A549 (cell line): ENCODE results near the gene TSACC. TPM values are rescaled to one million over a fixed set of nuclear protein-coding genes. Genes with fewer than 3 reads are reported as not detected.

Experiments
- ATAC-seq, 2 experiments: fragments of 200-7000 bp in 1 of 2; fragments of >200 bp in 1 of 2; cut with Nextera tagmentation in 1 of 2; cut with Tn5 transposase in 1 of 2; 3 replicates each; pipeline versions ENCODE4 v1.8.0 to v1.9.1; 2018 to 2020; ENCODE audit warnings: mild to moderate bottlenecking in 1 of 2, moderate library complexity in 1 of 2
- CTCF ChIA-PET: fragments of 300-600 bp; sonication (Branson Sonifier 250); formaldehyde crosslinking; extraction: SDS; loops from one replicate; lab custom pipeline; 2021; ENCODE audit warnings: antibody characterized with exemption, inconsistent platforms; lab: Yijun Ruan, JAX
- POLR2A ChIA-PET: fragments of 350-600 bp; formaldehyde crosslinking; extraction: SDS; loops from one replicate; lab custom pipeline; 2021; ENCODE audit warnings: antibody characterized with exemption, inconsistent platforms; lab: Yijun Ruan, JAX
- DNase-seq, 2 experiments: peaks; one replicate each; pipeline versions ENCODE4 v3.0.0 to v3.0.0-alpha.2; 2011 to 2016; ENCODE audit warnings: low read depth in 1 of 2, low spot score in 1 of 2
- FAIRE-seq: peaks from 2 replicates; lab custom pipeline; 2011; peaks lifted over from hg19 to GRCh38; lab: Jason Lieb, UNC
- H3K27ac ChIP-seq, 2 experiments: fragments of >200 bp; sonication (Bioruptor Twin); formaldehyde crosslinking; 3 replicates each; pipeline ENCODE4 v1.5.1; 2016 to 2017
- H3K4me1 ChIP-seq: fragments of >200 bp; sonication (Bioruptor Twin); formaldehyde crosslinking; 3 replicates; pipeline ENCODE4 v1.6.1; 2016
- H3K4me2 ChIP-seq: fragments of >200 bp; sonication (Bioruptor Twin); formaldehyde crosslinking; 3 replicates; pipeline ENCODE4 v1.6.1; 2016
- H3K4me3 ChIP-seq: fragments of >200 bp; sonication (Bioruptor Twin); formaldehyde crosslinking; 3 replicates; pipeline ENCODE4 v1.5.1; 2016
- H3K9me3 ChIP-seq: fragments of >200 bp; sonication (Bioruptor Twin); formaldehyde crosslinking; 3 replicates; pipeline ENCODE4 v1.6.1; 2016
- ATOH8 ChIP-seq: fragments of 250-450 bp; sonication (Bioruptor Pico); IDR thresholded peaks from 2 replicates; pipeline ENCODE4 v1.5.0; 2020; ENCODE audit warnings: low read depth, mild to moderate bottlenecking, moderate library complexity
- BCL3 ChIP-seq: fragments of >200 bp; sonication (Bioruptor Twin); formaldehyde crosslinking; IDR thresholded peaks from 3 replicates; pipeline ENCODE4 v1.6.1; 2016
- CBX2 ChIP-seq: fragments of 200-600 bp; sonication (generic); IDR thresholded peaks from 2 replicates; pipeline ENCODE4 v1.6.1; 2016; ENCODE audit warnings: low read depth, mild to moderate bottlenecking, borderline replicate concordance
- CBX8 ChIP-seq: fragments of 200-600 bp; sonication (generic); IDR thresholded peaks from 2 replicates; pipeline ENCODE4 v1.6.1; 2016
- CHD2 ChIP-seq: fragments of 150-350 bp; IDR thresholded peaks from 2 replicates; pipeline ENCODE4 v1.6.1; 2014; ENCODE audit warnings: low read length; ENCODE audit not compliant: partially characterized antibody
- EHMT2 ChIP-seq: fragments of 200-600 bp; sonication (generic); IDR thresholded peaks from 2 replicates; pipeline ENCODE4 v1.6.1; 2016; ENCODE audit warnings: antibody characterized with exemption, low read depth, mild to moderate bottlenecking, moderate library complexity
- ESRRA ChIP-seq: fragments of 150-350 bp; IDR thresholded peaks from 2 replicates; pipeline ENCODE4 v1.6.1; 2014; ENCODE audit warnings: mild to moderate bottlenecking, low read length, borderline replicate concordance
- FOSL2 ChIP-seq, 2 experiments: fragments of 450-650 bp in 1 of 2; fragments of >200 bp in 1 of 2; sonication (Bioruptor Twin) in 1 of 2; formaldehyde crosslinking; IDR thresholded peaks; 2 replicates each; pipeline versions ENCODE4 v1.5.0 to v1.6.1; 2016 to 2020; ENCODE audit warnings: mild to moderate bottlenecking in 1 of 2, moderate library complexity in 1 of 2
- HEYL ChIP-seq: fragments of 250-450 bp; sonication (Bioruptor Pico); IDR thresholded peaks from 2 replicates; pipeline ENCODE4 v1.8.0; 2021; ENCODE audit warnings: mild to moderate bottlenecking, moderate library complexity
- HOXB13 ChIP-seq: fragments of 250-450 bp; sonication (Bioruptor Pico); IDR thresholded peaks from 2 replicates; pipeline ENCODE4 v1.5.0; 2020; ENCODE audit warnings: low read depth, mild to moderate bottlenecking, moderate library complexity
- HOXB5 ChIP-seq: fragments of 250-450 bp; sonication (Bioruptor Pico); IDR thresholded peaks from 2 replicates; pipeline ENCODE4 v1.5.0; 2020; ENCODE audit warnings: mild to moderate bottlenecking, moderate library complexity
- JUNB ChIP-seq: fragments of >200 bp; sonication (Bioruptor Twin); formaldehyde crosslinking; IDR thresholded peaks from 2 replicates; pipeline ENCODE4 v1.6.1; 2016
- MAFK ChIP-seq: fragments of 450-650 bp; IDR thresholded peaks from 2 replicates; pipeline ENCODE4 v1.6.1; 2014; ENCODE audit not compliant: partially characterized antibody
- MAZ ChIP-seq: fragments of 150-350 bp; IDR thresholded peaks from 2 replicates; pipeline ENCODE4 v1.6.1; 2014; ENCODE audit warnings: antibody characterized with exemption, low read depth, low read length, borderline replicate concordance
- NR3C1 ChIP-seq: fragments of >200 bp; sonication (Bioruptor Twin); formaldehyde crosslinking; IDR thresholded peaks from 3 replicates; pipeline ENCODE4 v1.6.1; 2017
- PHF8 ChIP-seq: fragments of 200-600 bp; sonication (generic); IDR thresholded peaks from 2 replicates; pipeline ENCODE4 v1.6.1; 2016; ENCODE audit warnings: low read depth, mild to moderate bottlenecking, antibody characterized with exemption, moderate library complexity, borderline replicate concordance
- POLR2AphosphoS2 ChIP-seq: conservative IDR thresholded peaks from 2 replicates; pipeline ENCODE4 v1.6.1; 2012; ENCODE audit warnings: low read length, improper control_type of control experiment, inconsistent platforms
- RAD21 ChIP-seq, 2 experiments: fragments of >200 bp in 1 of 2; sonication (Bioruptor Twin) in 1 of 2; formaldehyde crosslinking in 1 of 2; IDR thresholded peaks in 1 of 2; conservative IDR thresholded peaks in 1 of 2; 2 replicates in 1 of 2; 3 replicates in 1 of 2; pipeline ENCODE4 v1.6.1; 2012 to 2018; ENCODE audit warnings: inconsistent platforms in 1 of 2
- RARB ChIP-seq: fragments of 250-450 bp; sonication (Bioruptor Pico); IDR thresholded peaks from 2 replicates; pipeline ENCODE4 v1.8.0; 2021; ENCODE audit warnings: mild to moderate bottlenecking, moderate library complexity
- RFX5 ChIP-seq: fragments of 450-650 bp; IDR thresholded peaks from 2 replicates; pipeline ENCODE4 v1.7.1; 2014; ENCODE audit warnings: antibody characterized with exemption, mild to moderate bottlenecking, moderate library complexity
- RNF2 ChIP-seq: fragments of 200-600 bp; sonication (generic); IDR thresholded peaks from 2 replicates; pipeline ENCODE4 v1.6.1; 2016; ENCODE audit warnings: low read depth, mild to moderate bottlenecking, antibody characterized with exemption, moderate library complexity, borderline replicate concordance
- SMC3 ChIP-seq: fragments of >200 bp; sonication (Bioruptor Twin); formaldehyde crosslinking; IDR thresholded peaks from 3 replicates; pipeline ENCODE4 v1.6.1; 2018; ENCODE audit warnings: inconsistent platforms
- TFCP2L1 ChIP-seq: fragments of 250-450 bp; sonication (Bioruptor Pico); IDR thresholded peaks from 2 replicates; pipeline ENCODE4 v1.5.0; 2021; ENCODE audit warnings: mild to moderate bottlenecking
- ZNF302 ChIP-seq: fragments of 250-450 bp; sonication (Bioruptor Pico); IDR thresholded peaks from 2 replicates; pipeline ENCODE4 v1.9.0; 2021; ENCODE audit warnings: inconsistent platforms, mild to moderate bottlenecking, moderate library complexity
- ZSCAN20 ChIP-seq: fragments of 250-450 bp; sonication (Bioruptor Pico); IDR thresholded peaks from 2 replicates; pipeline ENCODE4 v1.8.0; 2022; ENCODE audit warnings: mild to moderate bottlenecking, moderate library complexity
- WGBS: methylation state at CpG from one replicate; pipeline ENCODE4 v1.1.6; 2017; ENCODE audit errors: missing lambda C conversion rate; 5-methylcytosine and 5-hydroxymethylcytosine counted together
- polyA plus RNA-seq, 4 experiments: library from polyadenylated mRNA; depleted of rRNA in 3 of 4; stranded (reverse); fragments of >200 nt; fragmentation: RNase III in 1 of 4; extraction: RNeasy Plus Mini Kit Qiagen cat#74134 plus additional on column Dnase treatment in 1 of 4; gene quantifications; 2 replicates in 3 of 4; 3 replicates in 1 of 4; pipeline ENCODE4 v1.2.3, GENCODE V29; 2011 to 2017
- TF ChIP-seq, protein P1 (sequence below): IDR thresholded peaks from 2 replicates; pipeline ENCODE4 v1.6.1; 2012
- TF ChIP-seq, protein P2 (sequence below): IDR thresholded peaks from 2 replicates; pipeline ENCODE4 v1.6.1; 2012; ENCODE audit warnings: low read depth, borderline replicate concordance
- TF ChIP-seq, protein P3 (sequence below): fragments of >200 bp; sonication (Bioruptor Twin); formaldehyde crosslinking; IDR thresholded peaks from 2 replicates; pipeline ENCODE4 v1.6.1; 2016
- TF ChIP-seq, protein P4 (sequence below): IDR thresholded peaks from 2 replicates; pipeline ENCODE4 v1.6.1; 2012
- TF ChIP-seq, protein P5 (sequence below): fragments of 450-650 bp; IDR thresholded peaks from 2 replicates; pipeline ENCODE4 v1.6.1; 2014; ENCODE audit warnings: antibody characterized with exemption

Gene TSACC
- polyA plus RNA-seq, 2 of the 4 experiments (the other 2 are of a cell fraction): 2.6 to 3.9 TPM

GRCh38 chr1:156388174-156389137 is 50.1 kb downstream of the TSACC start:
- H3K27ac ChIP-seq: no peak overlapping the region
- no peak overlapping the region for H3K4me3 ChIP-seq
- CTCF ChIA-PET: interaction anchor here (1.2 to 31.5 kb wide), 6 partner anchors 10 to 60 kb away, joined by 3 to 543 read pairs (median 88); no protein-coding TSS in a partner anchor
- ATAC-seq (no peak), FAIRE-seq (no peak), DNase-seq (no peak)
- no peaks in the 10 kb centered on the region for H3K9me3 ChIP-seq
- 95% methylated on average over 45 of the region's 73 CpGs for WGBS
- TF ChIP-seq MAFK (no peak), HOXB13 (no peak), ZNF302 (no peak), SMC3 (no peak), RFX5 (no peak), BCL3 (no peak), NR3C1 (no peak), RNF2 (no peak), HOXB5 (CRISPR knock-in tag) (no peak), TFCP2L1 (no peak), CBX2 (no peak), RAD21 (conservative IDR thresholded peaks at IDR 0.05 in 1 of 2, IDR thresholded peaks at IDR 0.05 in 1 of 2) (no peak), EHMT2 (no peak), ATOH8 (CRISPR knock-in tag) (no peak), RARB (no peak), ZSCAN20 (CRISPR knock-in tag) (no peak), PHF8 (no peak)
- TF ChIP-seq, protein P1, sequence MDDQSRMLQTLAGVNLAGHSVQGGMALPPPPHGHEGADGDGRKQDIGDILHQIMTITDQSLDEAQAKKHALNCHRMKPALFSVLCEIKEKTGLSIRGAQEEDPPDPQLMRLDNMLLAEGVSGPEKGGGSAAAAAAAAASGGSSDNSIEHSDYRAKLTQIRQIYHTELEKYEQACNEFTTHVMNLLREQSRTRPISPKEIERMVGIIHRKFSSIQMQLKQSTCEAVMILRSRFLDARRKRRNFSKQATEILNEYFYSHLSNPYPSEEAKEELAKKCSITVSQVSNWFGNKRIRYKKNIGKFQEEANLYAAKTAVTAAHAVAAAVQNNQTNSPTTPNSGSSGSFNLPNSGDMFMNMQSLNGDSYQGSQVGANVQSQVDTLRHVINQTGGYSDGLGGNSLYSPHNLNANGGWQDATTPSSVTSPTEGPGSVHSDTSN: no peak
- TF ChIP-seq, protein P2, sequence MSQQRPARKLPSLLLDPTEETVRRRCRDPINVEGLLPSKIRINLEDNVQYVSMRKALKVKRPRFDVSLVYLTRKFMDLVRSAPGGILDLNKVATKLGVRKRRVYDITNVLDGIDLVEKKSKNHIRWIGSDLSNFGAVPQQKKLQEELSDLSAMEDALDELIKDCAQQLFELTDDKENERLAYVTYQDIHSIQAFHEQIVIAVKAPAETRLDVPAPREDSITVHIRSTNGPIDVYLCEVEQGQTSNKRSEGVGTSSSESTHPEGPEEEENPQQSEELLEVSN: no peak
- POLR2A ChIA-PET: no interaction called here
- H3K4me1 ChIP-seq: peaks cover 7% of the 10 kb centered on the region; the same call in 1 of the 3 replicates
- H3K4me2 ChIP-seq: no peak overlapping the region

- no peak for FAIRE-seq
- Histone ChIP-seq H3K4me3 (no peak overlapping the region), H3K4me2 (no peak overlapping the region), H3K27ac (no peak overlapping the region), H3K4me1 (peaks cover 8% of the 10 kb centered on the region; the same call in 1 of the 3 replicates), H3K9me3 (no peaks in the 10 kb centered on the region)
- CTCF ChIA-PET: interaction anchor here (1.2 to 31.5 kb wide), 6 partner anchors 10 to 59 kb away, joined by 3 to 543 read pairs (median 88); no protein-coding TSS in a partner anchor
- POLR2A ChIA-PET: no interaction called here
- no peak for DNase-seq
- no peak for ATAC-seq
- WGBS: 92% methylated on average over 8 of the region's 8 CpGs
- TF ChIP-seq BCL3 (no peak), POLR2AphosphoS2 (no peak), JUNB (no peak), TFCP2L1 (no peak), HEYL (CRISPR knock-in tag) (no peak), ESRRA (no peak), CBX8 (no peak), RARB (no peak), NR3C1 (no peak), MAZ (no peak), FOSL2 (IDR thresholded peaks at IDR 0.05) (no peak), FOSL2 (CRISPR knock-in tag; IDR thresholded peaks at IDR 0.05) (no peak), CHD2 (no peak), EHMT2 (no peak)
- TF ChIP-seq, protein P3, sequence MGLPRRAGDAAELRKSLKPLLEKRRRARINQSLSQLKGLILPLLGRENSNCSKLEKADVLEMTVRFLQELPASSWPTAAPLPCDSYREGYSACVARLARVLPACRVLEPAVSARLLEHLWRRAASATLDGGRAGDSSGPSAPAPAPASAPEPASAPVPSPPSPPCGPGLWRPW: no peak
- TF ChIP-seq, protein P4, sequence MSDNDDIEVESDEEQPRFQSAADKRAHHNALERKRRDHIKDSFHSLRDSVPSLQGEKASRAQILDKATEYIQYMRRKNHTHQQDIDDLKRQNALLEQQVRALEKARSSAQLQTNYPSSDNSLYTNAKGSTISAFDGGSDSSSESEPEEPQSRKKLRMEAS: no peak
- TF ChIP-seq, protein P5, sequence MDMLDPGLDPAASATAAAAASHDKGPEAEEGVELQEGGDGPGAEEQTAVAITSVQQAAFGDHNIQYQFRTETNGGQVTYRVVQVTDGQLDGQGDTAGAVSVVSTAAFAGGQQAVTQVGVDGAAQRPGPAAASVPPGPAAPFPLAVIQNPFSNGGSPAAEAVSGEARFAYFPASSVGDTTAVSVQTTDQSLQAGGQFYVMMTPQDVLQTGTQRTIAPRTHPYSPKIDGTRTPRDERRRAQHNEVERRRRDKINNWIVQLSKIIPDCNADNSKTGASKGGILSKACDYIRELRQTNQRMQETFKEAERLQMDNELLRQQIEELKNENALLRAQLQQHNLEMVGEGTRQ: no peak
Measured at GRCh38 chr1:156389311-156389710, 51.0 kb downstream of the TSACC start.
